Vagina (tissue), 2 donors: ENCODE measurements around the gene TGFBR2.

Source experiments
- POLR2A ChIP-seq, 2 donors: fragments of 450-650 bp; IDR thresholded peaks; one replicate each; pipeline ENCODE4 v1.6.1; 2017; ENCODE audit warnings: antibody characterized with exemption in 2 of 2, mild to moderate bottlenecking in 2 of 2, moderate library complexity in 2 of 2
- TF ChIP-seq, protein P1 (sequence below), 3 experiments: fragments of 450-650 bp in 2 of 3; fragments of 200-600 bp in 1 of 3; sonication (generic) in 1 of 3; IDR thresholded peaks; one replicate each; pipeline ENCODE4 v1.5.1; 2017 to 2019; ENCODE audit warnings: antibody characterized with exemption in 3 of 3, mild to moderate bottlenecking in 2 of 3, moderate library complexity in 2 of 3

DNA sequence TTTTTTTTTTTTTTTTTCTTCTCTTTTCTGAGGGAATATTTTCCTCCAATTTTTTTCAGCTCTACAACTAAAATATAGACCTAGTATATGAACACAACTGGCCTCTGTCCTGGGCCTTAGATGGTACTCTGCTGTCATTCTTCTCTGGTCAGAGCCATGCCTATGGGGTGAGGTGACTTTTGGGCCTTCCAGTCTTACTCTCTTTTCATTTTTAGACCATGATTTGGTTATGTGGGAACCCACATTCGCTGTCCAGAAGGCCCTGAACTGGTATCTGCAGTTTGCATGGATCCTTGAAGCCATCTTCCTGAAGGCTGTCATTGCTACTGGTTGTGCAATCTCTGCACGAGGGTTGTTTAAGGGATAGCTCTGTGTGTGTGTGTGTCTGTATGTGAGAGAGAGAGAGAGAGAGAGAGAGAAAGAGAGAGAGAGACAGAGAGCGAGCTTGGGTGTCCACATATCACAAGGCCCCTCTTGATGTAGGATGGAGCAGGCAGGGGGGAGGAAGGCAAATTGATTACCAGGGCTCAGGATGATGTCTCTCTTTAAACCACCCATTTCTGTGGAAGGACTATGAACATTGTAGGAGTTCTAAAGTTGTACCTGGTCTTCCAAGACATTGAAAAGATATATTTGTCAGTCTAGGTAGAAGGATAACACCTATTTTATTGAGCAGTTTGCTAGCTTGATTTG, 6.9 kb downstream of the TGFBR2 start:
- TF ChIP-seq, protein P1, sequence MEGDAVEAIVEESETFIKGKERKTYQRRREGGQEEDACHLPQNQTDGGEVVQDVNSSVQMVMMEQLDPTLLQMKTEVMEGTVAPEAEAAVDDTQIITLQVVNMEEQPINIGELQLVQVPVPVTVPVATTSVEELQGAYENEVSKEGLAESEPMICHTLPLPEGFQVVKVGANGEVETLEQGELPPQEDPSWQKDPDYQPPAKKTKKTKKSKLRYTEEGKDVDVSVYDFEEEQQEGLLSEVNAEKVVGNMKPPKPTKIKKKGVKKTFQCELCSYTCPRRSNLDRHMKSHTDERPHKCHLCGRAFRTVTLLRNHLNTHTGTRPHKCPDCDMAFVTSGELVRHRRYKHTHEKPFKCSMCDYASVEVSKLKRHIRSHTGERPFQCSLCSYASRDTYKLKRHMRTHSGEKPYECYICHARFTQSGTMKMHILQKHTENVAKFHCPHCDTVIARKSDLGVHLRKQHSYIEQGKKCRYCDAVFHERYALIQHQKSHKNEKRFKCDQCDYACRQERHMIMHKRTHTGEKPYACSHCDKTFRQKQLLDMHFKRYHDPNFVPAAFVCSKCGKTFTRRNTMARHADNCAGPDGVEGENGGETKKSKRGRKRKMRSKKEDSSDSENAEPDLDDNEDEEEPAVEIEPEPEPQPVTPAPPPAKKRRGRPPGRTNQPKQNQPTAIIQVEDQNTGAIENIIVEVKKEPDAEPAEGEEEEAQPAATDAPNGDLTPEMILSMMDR (IDR thresholded peaks at IDR 0.05), result no peak
- TF ChIP-seq POLR2A (IDR thresholded peaks at IDR 0.05), result no peak
